K562 (cell line): Measurements from ENCODE around the gene KISS1. TPM values are rescaled to one million over a fixed set of nuclear protein-coding genes. Genes with fewer than 3 reads are reported as not detected.

Experiments used
- ATF3 ChIP-seq, 2 experiments: fragments of 450-650 bp in 1 of 2; sonication (generic) in 1 of 2; formaldehyde crosslinking in 1 of 2; IDR thresholded peaks in 1 of 2; conservative IDR thresholded peaks in 1 of 2; 2 replicates each; pipeline versions ENCODE4 v1.6.1 to v1.8.1; 2016 to 2023; ENCODE audit warnings: mild to moderate bottlenecking in 2 of 2, moderate library complexity in 2 of 2, inconsistent platforms in 1 of 2, missing genetic modification reagents in 1 of 2
- BCOR ChIP-seq: fragments of 450-650 bp; IDR thresholded peaks from 2 replicates; pipeline ENCODE4 v1.6.1; 2016
- CBX8 ChIP-seq: fragments of 200-600 bp; sonication (generic); IDR thresholded peaks from 2 replicates; pipeline ENCODE4 v1.6.1; 2012; ENCODE audit warnings: borderline replicate concordance, mixed run types, low read depth, mild to moderate bottlenecking, moderate library complexity, mixed read lengths, low read length, control low read depth, inconsistent platforms; ENCODE audit not compliant: poor library complexity, severe bottlenecking; ENCODE audit errors: extremely low read depth
- CREB1 ChIP-seq, 2 experiments: sonication (generic) in 1 of 2; formaldehyde crosslinking in 1 of 2; IDR thresholded peaks; 2 replicates each; pipeline versions ENCODE4 v1.6.1 to v1.8.0; 2012 to 2022; ENCODE audit warnings: inconsistent platforms in 1 of 2, mild to moderate bottlenecking in 1 of 2, missing genetic modification reagents in 1 of 2, moderate library complexity in 1 of 2
- E2F4 ChIP-seq: sonication (generic); formaldehyde crosslinking; IDR thresholded peaks from 2 replicates; pipeline ENCODE4 v1.8.0; 2022; ENCODE audit warnings: mild to moderate bottlenecking, low read depth, missing genetic modification reagents
- GATAD2B ChIP-seq: fragments of 450-650 bp; IDR thresholded peaks from 2 replicates; pipeline ENCODE4 v1.6.1; 2017; ENCODE audit warnings: mild to moderate bottlenecking, borderline replicate concordance
- HOMEZ ChIP-seq: fragments of 250-450 bp; sonication (Bioruptor Pico); IDR thresholded peaks from 2 replicates; pipeline ENCODE4 v1.4.0; 2020; ENCODE audit warnings: mild to moderate bottlenecking, moderate library complexity
- MLX ChIP-seq, 2 experiments: fragments of 450-650 bp in 1 of 2; sonication (generic) in 1 of 2; formaldehyde crosslinking; conservative IDR thresholded peaks; 2 replicates each; pipeline versions ENCODE4 v1.4.0 to v1.8.1; 2020 to 2022; ENCODE audit warnings: mild to moderate bottlenecking in 1 of 2, missing genetic modification reagents in 1 of 2
- NR3C1 ChIP-seq: sonication (generic); formaldehyde crosslinking; IDR thresholded peaks from 2 replicates; pipeline ENCODE4 v1.8.1; 2022; ENCODE audit warnings: missing genetic modification reagents
- POLR2H ChIP-seq: IDR thresholded peaks from 2 replicates; pipeline ENCODE4 v1.6.1; 2016; ENCODE audit warnings: missing genetic modification characterization, low read depth, mild to moderate bottlenecking, control low read depth, missing compliant biosample characterization, moderate library complexity
- RB1 ChIP-seq: fragments of 450-650 bp; IDR thresholded peaks from 2 replicates; pipeline ENCODE4 v1.6.1; 2017; ENCODE audit warnings: low read depth, mild to moderate bottlenecking
- SRSF7 ChIP-seq: fragments of 200-400 bp; formaldehyde crosslinking; optimal IDR thresholded peaks from 2 replicates; pipeline ENCODE3; 2017; ENCODE audit warnings: mild to moderate bottlenecking, low read depth, low read length
- THRAP3 ChIP-seq: fragments of 450-650 bp; IDR thresholded peaks from 2 replicates; pipeline ENCODE4 v1.6.1; 2016; ENCODE audit warnings: mild to moderate bottlenecking, inconsistent platforms, borderline replicate concordance
- ZBED1 ChIP-seq: IDR thresholded peaks from 2 replicates; pipeline ENCODE4 v1.6.1; 2014
- ZC3H4 ChIP-seq: sonication (generic); formaldehyde crosslinking; IDR thresholded peaks from 2 replicates; pipeline ENCODE4 v1.9.0; 2021; ENCODE audit warnings: missing genetic modification reagents, borderline replicate concordance
- ZNF143 ChIP-seq: sonication (generic); formaldehyde crosslinking; IDR thresholded peaks from 2 replicates; pipeline ENCODE4 v1.9.0; 2022; ENCODE audit warnings: mild to moderate bottlenecking, missing genetic modification reagents
- polyA plus RNA-seq, 8 experiments: library from polyadenylated mRNA; depleted of rRNA in 4 of 8; stranded (reverse) in 5 of 8; unstranded in 3 of 8; fragments of >200 nt; fragmentation: Nextera tagmentation in 2 of 8; fragmentation: Illumina TruSeq in 1 of 8; extraction: Ambion mirVana in 2 of 8; extraction: Trizol in 1 of 8; gene quantifications; 2 replicates each; pipeline versions ENCODE4 v1.2.1 to v1.2.3, GENCODE V29; 2011 to 2014; ENCODE audit warnings: inconsistent platforms in 1 of 8, missing spikeins in 1 of 8
- total RNA-seq, 7 experiments: library from RNA; depleted of rRNA in 6 of 7; stranded (reverse); fragments of >200 nt in 6 of 7; fragmentation: Illumina TruSeq in 2 of 7; extraction: Trizol in 2 of 7; gene quantifications; 2 replicates each; pipeline versions ENCODE4 v1.2.1 to v1.2.3, GENCODE V29; 2011 to 2021; ENCODE audit warnings: low replicate concordance in 1 of 7
- TF ChIP-seq, protein P1 (sequence below), 2 experiments: IDR thresholded peaks in 1 of 2; conservative IDR thresholded peaks in 1 of 2; 2 replicates each; pipeline ENCODE4 v1.6.1; 2016; ENCODE audit warnings: low read depth in 2 of 2, mild to moderate bottlenecking in 1 of 2, missing compliant biosample characterization in 1 of 2, missing genetic modification characterization in 1 of 2, moderate library complexity in 1 of 2
- TF ChIP-seq, protein P2 (sequence below), 3 experiments: fragments of 200-800 bp in 1 of 3; sonication (Bioruptor generic) in 1 of 3; sonication (generic) in 1 of 3; formaldehyde crosslinking in 1 of 3; IDR thresholded peaks; 2 replicates each; pipeline versions ENCODE4 v1.6.1 to v1.8.0; 2016 to 2022; ENCODE audit warnings: mild to moderate bottlenecking in 2 of 3, missing compliant biosample characterization in 2 of 3, missing genetic modification characterization in 2 of 3, missing genetic modification reagents in 1 of 3

KISS1 gene
- total and polyA plus RNA-seq, 9 of the 15 experiments (the other 6 are each of a cell fraction or from before 2014, with no cell fraction given), result 0.31 TPM; not detected in 8

- peak; percentile 69; the same call in 1 of the 2 replicates for TF ChIP-seq E2F4 (CRISPR knock-in tag)
- TF ChIP-seq, protein P1, sequence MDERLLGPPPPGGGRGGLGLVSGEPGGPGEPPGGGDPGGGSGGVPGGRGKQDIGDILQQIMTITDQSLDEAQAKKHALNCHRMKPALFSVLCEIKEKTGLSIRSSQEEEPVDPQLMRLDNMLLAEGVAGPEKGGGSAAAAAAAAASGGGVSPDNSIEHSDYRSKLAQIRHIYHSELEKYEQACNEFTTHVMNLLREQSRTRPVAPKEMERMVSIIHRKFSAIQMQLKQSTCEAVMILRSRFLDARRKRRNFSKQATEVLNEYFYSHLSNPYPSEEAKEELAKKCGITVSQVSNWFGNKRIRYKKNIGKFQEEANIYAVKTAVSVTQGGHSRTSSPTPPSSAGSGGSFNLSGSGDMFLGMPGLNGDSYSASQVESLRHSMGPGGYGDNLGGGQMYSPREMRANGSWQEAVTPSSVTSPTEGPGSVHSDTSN (CRISPR knock-in tag; IDR thresholded peaks at IDR 0.05; ENCODE audit: low read depth), result peak; percentile 41
- TF ChIP-seq, protein P1 (tag; conservative IDR thresholded peaks at IDR 0.05; ENCODE audit: low read depth), result peak; percentile 78
- no peak for TF ChIP-seq GATAD2B
- peak; percentile 79 for TF ChIP-seq CREB1 (IDR thresholded peaks at IDR 0.05)
- peak; percentile 74 for TF ChIP-seq CREB1 (CRISPR knock-in tag; IDR thresholded peaks at IDR 0.05)
- no peak for TF ChIP-seq BCOR
- no peak for TF ChIP-seq THRAP3
- no peak for TF ChIP-seq ZBED1
- TF ChIP-seq NR3C1 (CRISPR knock-in tag), result no peak
- TF ChIP-seq POLR2H, result no peak
- no peak for TF ChIP-seq ZC3H4 (CRISPR knock-in tag)
- TF ChIP-seq MLX (CRISPR knock-in tag; conservative IDR thresholded peaks at IDR 0.05), result no peak
- TF ChIP-seq ZNF143 (CRISPR knock-in tag), result no peak
- TF ChIP-seq, protein P2, sequence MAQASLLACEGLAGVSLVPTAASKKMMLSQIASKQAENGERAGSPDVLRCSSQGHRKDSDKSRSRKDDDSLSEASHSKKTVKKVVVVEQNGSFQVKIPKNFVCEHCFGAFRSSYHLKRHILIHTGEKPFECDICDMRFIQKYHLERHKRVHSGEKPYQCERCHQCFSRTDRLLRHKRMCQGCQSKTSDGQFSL (CRISPR knock-in tag; IDR thresholded peaks at IDR 0.05), result no peak
- TF ChIP-seq, protein P2 (tag; IDR thresholded peaks at IDR 0.05), result no peak
- no peak for TF ChIP-seq SRSF7
- TF ChIP-seq ATF3 (IDR thresholded peaks at IDR 0.05), result peak; percentile 96
- TF ChIP-seq ATF3 (CRISPR knock-in tag; conservative IDR thresholded peaks at IDR 0.05), result 0 out of 2 replicates have a peak, but pooled peaks have one; percentile 78
- TF ChIP-seq HOMEZ (CRISPR knock-in tag), result no peak
- 0 out of 2 replicates have a peak, but pooled peaks have one; percentile 28 for TF ChIP-seq RB1
- TF ChIP-seq CBX8, result no peak
These were observed 19.2 kb downstream of the KISS1 start (continued) for GRCh38 chr1:204177133-204177532.
